HepG2 (cell line): ENCODE results near the gene FDPS. TPM values are rescaled to one million over a fixed set of nuclear protein-coding genes. Genes with fewer than 3 reads are reported as not detected.
A peak's percentile ranks its signal among the peaks of the same experiment; 100 is the strongest.

ENCODE experiments used
- ELF4 ChIP-seq: sonication (generic); formaldehyde crosslinking; IDR thresholded peaks from 2 replicates; pipeline ENCODE4 v1.5.0; 2020; ENCODE audit warnings: missing genetic modification reagents, mild to moderate bottlenecking, moderate library complexity, borderline replicate concordance
- MYC ChIP-seq: sonication (generic); formaldehyde crosslinking; IDR thresholded peaks from 2 replicates; pipeline ENCODE4 v1.9.0; 2021; ENCODE audit warnings: missing genetic modification reagents, borderline replicate concordance
- NR2F2 ChIP-seq: IDR thresholded peaks from 2 replicates; pipeline ENCODE4 v1.6.1; 2012; ENCODE audit warnings: low read depth, inconsistent platforms, borderline replicate concordance
- POLR2A ChIP-seq, 2 experiments: IDR thresholded peaks; 2 replicates each; pipeline ENCODE4 v1.6.1; 2011; ENCODE audit warnings: low read depth in 2 of 2, low read length in 2 of 2, mild to moderate bottlenecking in 1 of 2, moderate library complexity in 1 of 2; ENCODE audit not compliant: insufficient read depth in 1 of 2
- REL ChIP-seq: sonication (generic); formaldehyde crosslinking; conservative IDR thresholded peaks from 2 replicates; pipeline ENCODE4 v1.8.0; 2022; ENCODE audit warnings: mild to moderate bottlenecking, missing genetic modification reagents, moderate library complexity
- SALL2 ChIP-seq: sonication (generic); formaldehyde crosslinking; IDR thresholded peaks from 2 replicates; pipeline ENCODE4 v1.8.1; 2023; ENCODE audit warnings: mild to moderate bottlenecking, missing genetic modification reagents, inconsistent platforms
- ZFP90 ChIP-seq: sonication (generic); formaldehyde crosslinking; IDR thresholded peaks from 2 replicates; pipeline ENCODE4 v1.8.0; 2022; ENCODE audit warnings: missing genetic modification reagents, mild to moderate bottlenecking, inconsistent platforms, borderline replicate concordance
- ZFY ChIP-seq: sonication (generic); formaldehyde crosslinking; IDR thresholded peaks from 2 replicates; pipeline ENCODE4 v1.4.0; 2020; ENCODE audit warnings: missing genetic modification reagents
- ZNF589 ChIP-seq: sonication (generic); formaldehyde crosslinking; conservative IDR thresholded peaks from 2 replicates; pipeline ENCODE4 v1.8.0; 2022; ENCODE audit warnings: mild to moderate bottlenecking, moderate library complexity, missing genetic modification reagents
- ZNF709 ChIP-seq: sonication (generic); formaldehyde crosslinking; IDR thresholded peaks from 2 replicates; pipeline ENCODE4 v1.5.0; 2020; ENCODE audit warnings: mild to moderate bottlenecking, missing genetic modification reagents
- polyA plus RNA-seq, 8 experiments: library from polyadenylated mRNA; depleted of rRNA in 3 of 8; stranded (reverse) in 7 of 8; unstranded in 1 of 8; fragments of >200 nt; fragmentation: Illumina TruSeq in 4 of 8; extraction: Trizol in 4 of 8; gene quantifications; 2 replicates each; pipeline versions ENCODE4 v1.2.1 to v1.2.3, GENCODE V29; 2011 to 2016; ENCODE audit warnings: low read depth in 4 of 8, missing spikeins in 1 of 8, mixed read lengths in 1 of 8; ENCODE audit not compliant: insufficient read depth in 1 of 8
- total RNA-seq, 5 experiments: library from RNA; depleted of rRNA; stranded (reverse); fragments of >200 nt; fragmentation: Illumina TruSeq; extraction: Trizol; gene quantifications; 2 replicates each; pipeline ENCODE4 v1.2.3, GENCODE V29; 2016; ENCODE audit warnings: low read depth in 1 of 5
- TF ChIP-seq, protein P1 (sequence below): sonication (generic); formaldehyde crosslinking; IDR thresholded peaks from 2 replicates; pipeline ENCODE4 v1.5.1; 2020; ENCODE audit warnings: mild to moderate bottlenecking, missing genetic modification reagents, borderline replicate concordance
- TF ChIP-seq, protein P2 (sequence below): sonication (generic); formaldehyde crosslinking; IDR thresholded peaks from 2 replicates; pipeline ENCODE4 v1.8.0; 2022; ENCODE audit warnings: missing genetic modification reagents, mild to moderate bottlenecking, inconsistent platforms, borderline replicate concordance
- TF ChIP-seq, protein P3 (sequence below): sonication (generic); formaldehyde crosslinking; IDR thresholded peaks from 2 replicates; pipeline ENCODE4 v1.8.1; 2023; ENCODE audit warnings: mild to moderate bottlenecking, missing genetic modification reagents, borderline replicate concordance
- TF ChIP-seq, protein P4 (sequence below): sonication (generic); formaldehyde crosslinking; IDR thresholded peaks from 2 replicates; pipeline ENCODE4 v1.8.1; 2022; ENCODE audit warnings: low read depth, mild to moderate bottlenecking, missing genetic modification reagents
- TF ChIP-seq, protein P5 (sequence below): sonication (generic); formaldehyde crosslinking; IDR thresholded peaks from 2 replicates; pipeline ENCODE4 v1.9.0; 2021; ENCODE audit warnings: missing genetic modification reagents, mild to moderate bottlenecking, borderline replicate concordance
- TF ChIP-seq, protein P6 (sequence below): sonication (generic); formaldehyde crosslinking; IDR thresholded peaks from 2 replicates; pipeline ENCODE4 v1.4.0; 2020; ENCODE audit warnings: missing genetic modification reagents

FDPS gene
- total and polyA plus RNA-seq, 2 of the 13 experiments (the other 11 are each of a cell fraction or from before 2014, with no cell fraction given), result 264 to 519 TPM

DNA sequence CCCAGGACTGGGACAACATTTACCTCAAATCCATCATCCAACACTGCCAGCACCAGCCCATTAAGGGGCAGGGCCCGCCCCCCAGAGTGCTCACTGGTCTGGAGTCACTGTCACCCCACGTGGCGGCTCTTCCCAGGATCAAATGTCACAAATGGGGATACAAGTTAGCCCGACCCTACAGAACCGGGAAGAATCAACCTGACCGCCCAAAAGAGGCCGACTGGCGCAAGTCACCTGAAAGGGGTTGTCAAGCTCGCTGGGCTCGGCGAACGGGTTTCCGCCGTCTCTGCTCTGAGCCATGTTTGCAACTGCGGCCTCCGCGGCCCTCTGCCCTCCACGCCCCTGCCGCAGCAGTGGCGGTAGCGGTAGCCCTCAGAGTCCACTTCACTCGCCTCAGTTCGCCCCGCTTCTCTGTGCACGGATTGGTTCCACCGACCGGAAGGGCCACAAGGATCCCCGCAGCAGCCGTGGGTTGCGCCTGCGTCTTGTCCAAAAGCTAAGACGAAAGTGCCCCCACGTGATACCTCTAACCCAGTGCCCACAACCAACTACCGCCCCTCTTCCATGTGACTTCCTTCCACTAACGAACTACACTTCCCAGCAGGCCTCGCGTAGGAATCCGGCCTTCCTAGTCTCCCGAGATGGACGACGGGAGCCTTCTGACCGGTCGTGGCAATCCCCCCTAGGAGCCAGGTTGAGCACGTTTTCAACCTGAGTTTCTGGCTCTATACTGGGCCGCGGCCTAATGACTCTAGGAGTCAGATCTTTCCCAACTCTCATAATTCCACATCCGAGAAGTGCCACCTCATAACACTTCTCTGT is 46.6 kb upstream of the FDPS start, which contains the start of gene SCAMP3 (continued):
- TF ChIP-seq MYC, result peak; percentile 81
- no peak for TF ChIP-seq ZFP90 (CRISPR knock-in tag)
- no peak for TF ChIP-seq ELF4 (CRISPR knock-in tag)
- peak; percentile 83 to 91 for TF ChIP-seq POLR2A (IDR thresholded peaks at IDR 0.05; ENCODE audit: insufficient read depth in 1 of 2, low read depth in 2 of 2, low read length in 2 of 2)
- TF ChIP-seq, protein P1, sequence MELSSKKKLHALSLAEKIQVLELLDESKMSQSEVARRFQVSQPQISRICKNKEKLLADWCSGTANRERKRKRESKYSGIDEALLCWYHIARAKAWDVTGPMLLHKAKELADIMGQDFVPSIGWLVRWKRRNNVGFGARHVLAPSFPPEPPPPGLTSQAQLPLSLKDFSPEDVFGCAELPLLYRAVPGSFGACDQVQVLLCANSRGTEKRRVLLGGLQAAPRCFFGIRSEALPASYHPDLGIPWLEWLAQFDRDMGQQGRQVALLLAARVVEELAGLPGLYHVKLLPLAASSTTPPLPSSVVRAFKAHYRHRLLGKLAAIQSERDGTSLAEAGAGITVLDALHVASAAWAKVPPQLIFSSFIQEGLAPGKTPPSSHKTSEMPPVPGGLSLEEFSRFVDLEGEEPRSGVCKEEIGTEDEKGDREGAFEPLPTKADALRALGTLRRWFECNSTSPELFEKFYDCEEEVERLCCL (CRISPR knock-in tag), result peak; percentile 84; the same call in 1 of the 2 replicates
- TF ChIP-seq SALL2 (CRISPR knock-in tag), result 0 out of 2 replicates have a peak, but pooled peaks have one; percentile 72
- TF ChIP-seq, protein P2, sequence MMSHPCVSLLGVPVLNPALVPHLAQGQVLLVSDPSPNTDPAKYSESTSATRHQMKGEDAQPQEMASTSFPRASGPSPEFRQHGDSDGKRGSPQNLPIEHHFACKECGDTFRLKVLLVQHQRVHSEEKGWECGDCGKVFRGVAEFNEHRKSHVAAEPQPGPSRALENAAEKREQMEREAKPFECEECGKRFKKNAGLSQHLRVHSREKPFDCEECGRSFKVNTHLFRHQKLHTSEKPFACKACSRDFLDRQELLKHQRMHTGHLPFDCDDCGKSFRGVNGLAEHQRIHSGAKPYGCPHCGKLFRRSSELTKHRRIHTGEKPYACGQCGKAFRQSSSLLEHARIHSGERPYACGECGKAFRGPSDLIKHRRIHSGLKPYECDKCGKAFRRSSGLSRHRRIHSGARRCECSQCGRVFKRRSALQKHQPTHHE (CRISPR knock-in tag), result 0 out of 2 replicates have a peak, but pooled peaks have one; percentile 41
- TF ChIP-seq REL, result 0 out of 2 replicates have a peak, but pooled peaks have one; percentile 39
- peak; percentile 60; the same call in 1 of the 2 replicates for TF ChIP-seq ZNF589 (CRISPR knock-in tag)
- TF ChIP-seq, protein P3, sequence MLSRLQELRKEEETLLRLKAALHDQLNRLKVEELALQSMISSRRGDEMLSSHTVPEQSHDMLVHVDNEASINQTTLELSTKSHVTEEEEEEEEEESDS (CRISPR knock-in tag), result no peak
- no peak for TF ChIP-seq NR2F2
- peak; percentile 92 for TF ChIP-seq ZFY (CRISPR knock-in tag)
- TF ChIP-seq, protein P4, sequence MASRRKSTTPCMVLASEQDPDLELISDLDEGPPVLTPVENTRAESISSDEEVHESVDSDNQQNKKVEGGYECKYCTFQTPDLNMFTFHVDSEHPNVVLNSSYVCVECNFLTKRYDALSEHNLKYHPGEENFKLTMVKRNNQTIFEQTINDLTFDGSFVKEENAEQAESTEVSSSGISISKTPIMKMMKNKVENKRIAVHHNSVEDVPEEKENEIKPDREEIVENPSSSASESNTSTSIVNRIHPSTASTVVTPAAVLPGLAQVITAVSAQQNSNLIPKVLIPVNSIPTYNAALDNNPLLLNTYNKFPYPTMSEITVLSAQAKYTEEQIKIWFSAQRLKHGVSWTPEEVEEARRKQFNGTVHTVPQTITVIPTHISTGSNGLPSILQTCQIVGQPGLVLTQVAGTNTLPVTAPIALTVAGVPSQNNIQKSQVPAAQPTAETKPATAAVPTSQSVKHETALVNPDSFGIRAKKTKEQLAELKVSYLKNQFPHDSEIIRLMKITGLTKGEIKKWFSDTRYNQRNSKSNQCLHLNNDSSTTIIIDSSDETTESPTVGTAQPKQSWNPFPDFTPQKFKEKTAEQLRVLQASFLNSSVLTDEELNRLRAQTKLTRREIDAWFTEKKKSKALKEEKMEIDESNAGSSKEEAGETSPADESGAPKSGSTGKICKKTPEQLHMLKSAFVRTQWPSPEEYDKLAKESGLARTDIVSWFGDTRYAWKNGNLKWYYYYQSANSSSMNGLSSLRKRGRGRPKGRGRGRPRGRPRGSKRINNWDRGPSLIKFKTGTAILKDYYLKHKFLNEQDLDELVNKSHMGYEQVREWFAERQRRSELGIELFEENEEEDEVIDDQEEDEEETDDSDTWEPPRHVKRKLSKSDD (CRISPR knock-in tag), result no peak
- TF ChIP-seq, protein P5, sequence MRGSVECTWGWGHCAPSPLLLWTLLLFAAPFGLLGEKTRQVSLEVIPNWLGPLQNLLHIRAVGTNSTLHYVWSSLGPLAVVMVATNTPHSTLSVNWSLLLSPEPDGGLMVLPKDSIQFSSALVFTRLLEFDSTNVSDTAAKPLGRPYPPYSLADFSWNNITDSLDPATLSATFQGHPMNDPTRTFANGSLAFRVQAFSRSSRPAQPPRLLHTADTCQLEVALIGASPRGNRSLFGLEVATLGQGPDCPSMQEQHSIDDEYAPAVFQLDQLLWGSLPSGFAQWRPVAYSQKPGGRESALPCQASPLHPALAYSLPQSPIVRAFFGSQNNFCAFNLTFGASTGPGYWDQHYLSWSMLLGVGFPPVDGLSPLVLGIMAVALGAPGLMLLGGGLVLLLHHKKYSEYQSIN, result no peak
- TF ChIP-seq, protein P6, sequence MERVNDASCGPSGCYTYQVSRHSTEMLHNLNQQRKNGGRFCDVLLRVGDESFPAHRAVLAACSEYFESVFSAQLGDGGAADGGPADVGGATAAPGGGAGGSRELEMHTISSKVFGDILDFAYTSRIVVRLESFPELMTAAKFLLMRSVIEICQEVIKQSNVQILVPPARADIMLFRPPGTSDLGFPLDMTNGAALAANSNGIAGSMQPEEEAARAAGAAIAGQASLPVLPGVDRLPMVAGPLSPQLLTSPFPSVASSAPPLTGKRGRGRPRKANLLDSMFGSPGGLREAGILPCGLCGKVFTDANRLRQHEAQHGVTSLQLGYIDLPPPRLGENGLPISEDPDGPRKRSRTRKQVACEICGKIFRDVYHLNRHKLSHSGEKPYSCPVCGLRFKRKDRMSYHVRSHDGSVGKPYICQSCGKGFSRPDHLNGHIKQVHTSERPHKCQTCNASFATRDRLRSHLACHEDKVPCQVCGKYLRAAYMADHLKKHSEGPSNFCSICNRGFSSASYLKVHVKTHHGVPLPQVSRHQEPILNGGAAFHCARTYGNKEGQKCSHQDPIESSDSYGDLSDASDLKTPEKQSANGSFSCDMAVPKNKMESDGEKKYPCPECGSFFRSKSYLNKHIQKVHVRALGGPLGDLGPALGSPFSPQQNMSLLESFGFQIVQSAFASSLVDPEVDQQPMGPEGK (CRISPR knock-in tag), result peak; percentile 61
- TF ChIP-seq ZNF709, result peak; percentile 53
